HCT116 (cell line): ENCODE results near the gene UBTD2. TPM values are rescaled to one million over a fixed set of nuclear protein-coding genes. Genes with fewer than 3 reads are reported as not detected.

ENCODE experiments used
- ATAC-seq: fragments of 200-7000 bp; cut with Tn5 transposase; 2 replicates; pipeline ENCODE4 v1.9.1; 2020; ENCODE audit warnings: mild to moderate bottlenecking, moderate library complexity
- BruUV-seq: library from RNA; stranded (reverse); fragments of 400-500 nt; replicated peaks from 2 replicates; lab custom pipeline; 2021; lab: Mats Ljungman, UMichigan
- CTCF ChIA-PET: fragments of 300-600 bp; sonication (Branson Sonifier 250); formaldehyde crosslinking; loops from one replicate; lab custom pipeline; 2021; ENCODE audit warnings: antibody characterized with exemption; lab: Charles Lee
- POLR2A ChIA-PET: fragments of 300-600, 350-600 bp; sonication (Branson Sonifier 250); formaldehyde crosslinking; loops from one replicate; lab custom pipeline; 2021; ENCODE audit warnings: antibody characterized with exemption; lab: Charles Lee
- RAD21 ChIA-PET, 2 experiments: fragments of 300-600 bp; sonication (Branson Sonifier 250); formaldehyde crosslinking; loops; one replicate each; lab custom pipeline; 2023; ENCODE audit warnings: low total read pairs in 2 of 2; ENCODE audit not compliant: uncharacterized antibody in 2 of 2, unreplicated experiment in 2 of 2, low non-redundant PET in 1 of 2; lab: Charles Lee
- DNase-seq: peaks from one replicate; pipeline ENCODE4 v3.0.0-alpha.2; 2010; ENCODE audit warnings: low read depth, low spot score
- H2AFZ ChIP-seq: fragments of 200-600 bp; shearing (Covaris generic), sonication (generic); 2 replicates; pipeline ENCODE4 v1.6.1; 2017; ENCODE audit warnings: low read depth, mixed run types, mixed read lengths, antibody characterized with exemption, low read length; ENCODE audit not compliant: poor library complexity, severe bottlenecking
- H3K27ac ChIP-seq: 2 replicates; pipeline ENCODE4 v1.5.1; 2012; ENCODE audit warnings: low read depth, low read length
- H3K27me3 ChIP-seq: fragments of 200-600 bp; sonication (generic); 2 replicates; pipeline ENCODE4 v1.6.1; 2016; ENCODE audit warnings: mixed run types, low read length, mixed read lengths; ENCODE audit not compliant: insufficient read depth
- H3K36me3 ChIP-seq, 2 experiments: fragments of 200-500 bp in 1 of 2; fragments of 200-600 bp in 1 of 2; sonication (Bioruptor generic) in 1 of 2; sonication (generic) in 1 of 2; 2 replicates each; pipeline versions ENCODE4 v1.5.1 to v1.6.1; 2014 to 2016; ENCODE audit warnings: low read length in 2 of 2, inconsistent platforms in 1 of 2, mixed read lengths in 1 of 2, mixed run types in 1 of 2; ENCODE audit not compliant: insufficient read depth in 2 of 2, control insufficient read depth in 1 of 2
- H3K4me1 ChIP-seq, 2 experiments: fragments of 200-600 bp in 1 of 2; sonication (generic) in 1 of 2; 2 replicates each; pipeline versions ENCODE4 v1.5.1 to v1.6.1; 2012 to 2017; ENCODE audit warnings: low read length in 2 of 2, inconsistent platforms in 1 of 2, mild to moderate bottlenecking in 1 of 2, mixed read lengths in 1 of 2, mixed run types in 1 of 2, moderate library complexity in 1 of 2; ENCODE audit not compliant: insufficient read depth in 2 of 2, control insufficient read depth in 1 of 2
- H3K4me2 ChIP-seq: fragments of 200-600 bp; sonication (generic); 2 replicates; pipeline ENCODE4 v1.6.1; 2017; ENCODE audit warnings: mixed run types, low read length, mixed read lengths
- H3K4me3 ChIP-seq, 2 experiments: fragments of 200-600 bp in 1 of 2; sonication (generic) in 1 of 2; replicated peaks in 1 of 2; 2 replicates each; pipeline ENCODE4 v1.5.1; 2011 to 2016; ENCODE audit warnings: low read length in 2 of 2, control low read depth in 1 of 2, low read depth in 1 of 2, mild to moderate bottlenecking in 1 of 2, mixed read lengths in 1 of 2, mixed run types in 1 of 2
- H3K79me2 ChIP-seq: fragments of 200-600 bp; sonication (generic); 2 replicates; pipeline ENCODE4 v1.6.1; 2017; ENCODE audit warnings: mild to moderate bottlenecking, mixed run types, low read length, moderate library complexity, mixed read lengths; ENCODE audit not compliant: insufficient read depth
- H3K9ac ChIP-seq: fragments of 200-600 bp; sonication (generic); 2 replicates; pipeline ENCODE4 v1.6.1; 2016; ENCODE audit warnings: low read length, mixed read lengths
- H3K9me2 ChIP-seq: fragments of 200-600 bp; sonication (generic), shearing (Covaris generic); 2 replicates; pipeline ENCODE4 v1.6.1; 2017; ENCODE audit warnings: mixed run types, mild to moderate bottlenecking, moderate library complexity; ENCODE audit not compliant: insufficient read depth
- H3K9me3 ChIP-seq, 2 experiments: fragments of 200-500 bp in 1 of 2; fragments of 200-600 bp in 1 of 2; sonication (Bioruptor generic) in 1 of 2; sonication (generic) in 1 of 2; 2 replicates each; pipeline ENCODE4 v1.6.1; 2014 to 2017; ENCODE audit warnings: low read length in 2 of 2, mixed read lengths in 2 of 2, inconsistent platforms in 1 of 2, low read depth in 1 of 2, mild to moderate bottlenecking in 1 of 2, mixed run types in 1 of 2, moderate library complexity in 1 of 2; ENCODE audit not compliant: control insufficient read depth in 1 of 2, insufficient read depth in 1 of 2
- H4K20me1 ChIP-seq: fragments of 200-600 bp; sonication (generic), shearing (Covaris generic); 2 replicates; pipeline ENCODE4 v1.6.1; 2017; ENCODE audit warnings: mixed run types, mild to moderate bottlenecking, moderate library complexity; ENCODE audit not compliant: insufficient read depth
- ATF3 ChIP-seq: IDR thresholded peaks from 2 replicates; pipeline ENCODE4 v1.6.1; 2012
- CBX3 ChIP-seq: IDR thresholded peaks from 2 replicates; pipeline ENCODE4 v1.6.1; 2012; ENCODE audit warnings: low read depth
- EGR1 ChIP-seq: IDR thresholded peaks from 2 replicates; pipeline ENCODE4 v1.6.1; 2012; ENCODE audit warnings: low read depth
- ELF1 ChIP-seq: IDR thresholded peaks from 2 replicates; pipeline ENCODE4 v1.6.1; 2012; ENCODE audit warnings: low read depth, borderline replicate concordance
- EZH2 ChIP-seq: fragments of 200-600 bp; sonication (generic); IDR thresholded peaks from 2 replicates; pipeline ENCODE4 v1.6.1; 2017; ENCODE audit warnings: antibody characterized with exemption, mixed run types
- EZH2phosphoT487 ChIP-seq: fragments of 200-600 bp; IDR thresholded peaks from 2 replicates; pipeline ENCODE4 v1.6.1; 2018; ENCODE audit warnings: antibody characterized with exemption, borderline replicate concordance
- FOSL1 ChIP-seq: IDR thresholded peaks from 2 replicates; pipeline ENCODE4 v1.6.1; 2012; ENCODE audit warnings: low read depth
- POLR2AphosphoS5 ChIP-seq: IDR thresholded peaks from 2 replicates; pipeline ENCODE4 v1.6.1; 2011; ENCODE audit warnings: mild to moderate bottlenecking, low read depth, low read length, moderate library complexity
- RAD21 ChIP-seq: IDR thresholded peaks from 2 replicates; pipeline ENCODE4 v1.6.1; 2012; ENCODE audit warnings: low read depth, mild to moderate bottlenecking
- REST ChIP-seq: IDR thresholded peaks from 2 replicates; pipeline ENCODE4 v1.6.1; 2012; ENCODE audit warnings: low read depth
- SIN3A ChIP-seq: IDR thresholded peaks from 2 replicates; pipeline ENCODE4 v1.6.1; 2012; ENCODE audit warnings: low read depth
- SRF ChIP-seq: IDR thresholded peaks from 2 replicates; pipeline ENCODE4 v1.6.1; 2012; ENCODE audit warnings: low read depth
- TCF7L2 ChIP-seq: IDR thresholded peaks from 2 replicates; pipeline ENCODE4 v1.7.0; 2011; ENCODE audit warnings: borderline replicate concordance, inconsistent platforms; ENCODE audit not compliant: insufficient read depth, insufficient read length; ENCODE audit errors: extremely low read depth
- YY1 ChIP-seq: IDR thresholded peaks from 2 replicates; pipeline ENCODE4 v1.6.1; 2011; ENCODE audit warnings: low read length, low read depth, moderate library complexity, mild to moderate bottlenecking; ENCODE audit not compliant: insufficient replicate concordance; ENCODE audit errors: extremely low read depth
- intact Hi-C: fragments of 100-400 bp; cut with micrococcal nuclease; formaldehyde crosslinking; loops from 2 replicates; pipeline ENCODE4 v1.10.0; 2022
- total RNA-seq: library from RNA; stranded (reverse); gene quantifications from one replicate; pipeline ENCODE4 v1.2.1, GENCODE V29; 2021; ENCODE audit not compliant: unreplicated experiment
- TF ChIP-seq, protein P1 (sequence below): IDR thresholded peaks from 2 replicates; pipeline ENCODE4 v1.6.1; 2012
- TF ChIP-seq, protein P2 (sequence below), 3 experiments: fragments of 200-600 bp in 1 of 3; sonication (generic) in 1 of 3; IDR thresholded peaks in 2 of 3; conservative IDR thresholded peaks in 1 of 3; 2 replicates each; pipeline ENCODE4 v1.5.1; 2012 to 2017; ENCODE audit warnings: low read depth in 2 of 3, low read length in 2 of 3, antibody characterized with exemption in 1 of 3, borderline replicate concordance in 1 of 3, control low read depth in 1 of 3, mild to moderate bottlenecking in 1 of 3, mixed read lengths in 1 of 3, mixed run types in 1 of 3, moderate library complexity in 1 of 3; ENCODE audit not compliant: insufficient read depth in 1 of 3

The UBTD2 gene
- total RNA-seq, 1 experiment from 2014 or later, result 15.9 TPM

- H3K9me2 ChIP-seq, result no peaks in the 10 kb centered on the region
- peaks cover 11 to 25% of the 10 kb centered on the region in 2 experiments; a peak in 3 of 4 replicates for H3K4me1 ChIP-seq
- peaks cover 65% of the 10 kb centered on the region for H3K79me2 ChIP-seq
- RAD21 ChIA-PET, result no interaction called here
- H4K20me1 ChIP-seq, result no peaks in the 10 kb centered on the region
- intact Hi-C loops, result no loop called here
- no peaks in the 10 kb centered on the region for H3K27me3 ChIP-seq
- TF ChIP-seq EZH2 (no peak), CBX3 (no peak), TCF7L2 (no peak), ELF1 (no peak), REST (no peak), EZH2phosphoT487 (no peak), SIN3A (no peak), EGR1 (no peak), YY1 (no peak), RAD21 (no peak), FOSL1 (no peak), SRF (no peak), POLR2AphosphoS5 (no peak), ATF3 (no peak)
- TF ChIP-seq, protein P1, sequence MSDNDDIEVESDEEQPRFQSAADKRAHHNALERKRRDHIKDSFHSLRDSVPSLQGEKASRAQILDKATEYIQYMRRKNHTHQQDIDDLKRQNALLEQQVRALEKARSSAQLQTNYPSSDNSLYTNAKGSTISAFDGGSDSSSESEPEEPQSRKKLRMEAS, result no peak
- TF ChIP-seq, protein P2, sequence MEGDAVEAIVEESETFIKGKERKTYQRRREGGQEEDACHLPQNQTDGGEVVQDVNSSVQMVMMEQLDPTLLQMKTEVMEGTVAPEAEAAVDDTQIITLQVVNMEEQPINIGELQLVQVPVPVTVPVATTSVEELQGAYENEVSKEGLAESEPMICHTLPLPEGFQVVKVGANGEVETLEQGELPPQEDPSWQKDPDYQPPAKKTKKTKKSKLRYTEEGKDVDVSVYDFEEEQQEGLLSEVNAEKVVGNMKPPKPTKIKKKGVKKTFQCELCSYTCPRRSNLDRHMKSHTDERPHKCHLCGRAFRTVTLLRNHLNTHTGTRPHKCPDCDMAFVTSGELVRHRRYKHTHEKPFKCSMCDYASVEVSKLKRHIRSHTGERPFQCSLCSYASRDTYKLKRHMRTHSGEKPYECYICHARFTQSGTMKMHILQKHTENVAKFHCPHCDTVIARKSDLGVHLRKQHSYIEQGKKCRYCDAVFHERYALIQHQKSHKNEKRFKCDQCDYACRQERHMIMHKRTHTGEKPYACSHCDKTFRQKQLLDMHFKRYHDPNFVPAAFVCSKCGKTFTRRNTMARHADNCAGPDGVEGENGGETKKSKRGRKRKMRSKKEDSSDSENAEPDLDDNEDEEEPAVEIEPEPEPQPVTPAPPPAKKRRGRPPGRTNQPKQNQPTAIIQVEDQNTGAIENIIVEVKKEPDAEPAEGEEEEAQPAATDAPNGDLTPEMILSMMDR (IDR thresholded peaks at IDR 0.05 in 2 of 3, conservative IDR thresholded peaks at IDR 0.05 in 1 of 3; ENCODE audit: borderline replicate concordance in 1 of 3, insufficient read depth in 1 of 3, low read depth in 2 of 3, low read length in 2 of 3), result no peak
- no peak overlapping the region for H2AFZ ChIP-seq
- no peak overlapping the region for H3K4me3 ChIP-seq
- no peaks in the 10 kb centered on the region for H3K9me3 ChIP-seq
- DNase-seq, result no peak
- peak overlapping the region; percentile 94; the same call in 1 of the 2 replicates for H3K4me2 ChIP-seq
- BruUV-seq, result no TSS peak
- ATAC-seq, result no peak
- CTCF ChIA-PET, result interaction anchor here (2.8 kb wide), 1 partner anchor 12 kb away, joined by 8 read pairs; no protein-coding TSS in a partner anchor
- POLR2A ChIA-PET, result no interaction called here
- no peaks in the 10 kb centered on the region for H3K36me3 ChIP-seq
- H3K9ac ChIP-seq, result no peak overlapping the region
- H3K27ac ChIP-seq, result no peak overlapping the region
These were observed 2.2 kb downstream of the UBTD2 start for GRCh38 chr5:172281346-172281745.
